Measurements from ENCODE around the gene MRPL55. TPM values are rescaled to one million over a fixed set of nuclear protein-coding genes. Genes with fewer than 3 reads are reported as not detected.

The MRPL55 gene
- total RNA-seq, 2 donors from 2014 or later = 43.5 to 48.9 TPM

GRCh38 chr1:228105996-228106799, 2.9 kb downstream of the MRPL55 start:
- DNase-seq (no peak), ATAC-seq (no peak)
- intact Hi-C loops (cut with DNase I) = no loop called here

- ATAC-seq (no peak), DNase-seq (no peak)
- intact Hi-C loops (cut with DNase I) = no loop called here
Observed at GRCh38 chr1:228105270-228105995, 3.7 kb downstream of the MRPL55 start.

- intact Hi-C loops (cut with DNase I) = no loop called here
- no peak for ATAC-seq
- no peak for DNase-seq
Observed at GRCh38 chr1:228104526-228105269, 4.4 kb downstream of the MRPL55 start.

- ATAC-seq (peak; percentile 89 to 96), DNase-seq (peak; percentile 96)
- intact Hi-C loops (cut with DNase I) = no loop called here
Observed at GRCh38 chr1:228102791-228103620, 6.1 kb downstream of the MRPL55 start, which contains the start of gene C1orf35. C1orf35 (minus strand) TSS chr1:228103325; CDS start chr1:228103227, 98 bp downstream.

GRCh38 chr1:228101994-228102790, 6.9 kb downstream of the MRPL55 start:
- ATAC-seq (peak; percentile 12), DNase-seq (peak; percentile 53)
- intact Hi-C loops (cut with DNase I) = no loop called here

GRCh38 chr1:228101614-228101993, 7.5 kb downstream of the MRPL55 start:
- DNase-seq = no peak
- ATAC-seq = no peak
- intact Hi-C loops (cut with DNase I) = no loop called here

- ATAC-seq = no peak
- DNase-seq = no peak
- intact Hi-C loops (cut with DNase I) = no loop called here
Observed at GRCh38 chr1:228100822-228101613, 8.1 kb downstream of the MRPL55 start.

GRCh38 chr1:228099331-228099732, 9.8 kb downstream of the MRPL55 start:
- DNase-seq (no peak), ATAC-seq (no peak)
- intact Hi-C loops (cut with DNase I) = no loop called here

- intact Hi-C loops (cut with DNase I) = no loop called here
- DNase-seq (no peak), ATAC-seq (no peak)
Observed at GRCh38 chr1:228098323-228098931, 10.7 kb downstream of the MRPL55 start.

- DNase-seq (no peak), ATAC-seq (no peak)
- intact Hi-C loops (cut with DNase I) = no loop called here
Observed at GRCh38 chr1:228097333-228098081, 11.6 kb downstream of the MRPL55 start.

GRCh38 chr1:228096416-228097332, 12.4 kb downstream of the MRPL55 start:
- intact Hi-C loops (cut with DNase I) = no loop called here
- DNase-seq = no peak
- no peak for ATAC-seq

- ATAC-seq (no peak), DNase-seq (no peak)
- intact Hi-C loops (cut with DNase I) = no loop called here
Observed at GRCh38 chr1:228095938-228096337, 13.2 kb downstream of the MRPL55 start.

GRCh38 chr1:228095161-228095560, 13.9 kb downstream of the MRPL55 start:
- intact Hi-C loops (cut with DNase I) = no loop called here
- DNase-seq = no peak
- ATAC-seq = no peak

GRCh38 chr1:228094432-228095016, 14.6 kb downstream of the MRPL55 start:
- no peak for ATAC-seq
- DNase-seq = no peak
- intact Hi-C loops (cut with DNase I) = no loop called here
